ENCODE data around the gene GPC6. TPM values are rescaled to one million over a fixed set of nuclear protein-coding genes. Genes with fewer than 3 reads are reported as not detected.
"Not testable (repeated sequence)": the region's sequence is repeated elsewhere in the genome, so short reads cannot be mapped to it uniquely, and the experiment has no call there.

The GPC6 gene
- total RNA-seq, 2 donors from 2014 or later: 3.4 to 5.3 TPM

DNA sequence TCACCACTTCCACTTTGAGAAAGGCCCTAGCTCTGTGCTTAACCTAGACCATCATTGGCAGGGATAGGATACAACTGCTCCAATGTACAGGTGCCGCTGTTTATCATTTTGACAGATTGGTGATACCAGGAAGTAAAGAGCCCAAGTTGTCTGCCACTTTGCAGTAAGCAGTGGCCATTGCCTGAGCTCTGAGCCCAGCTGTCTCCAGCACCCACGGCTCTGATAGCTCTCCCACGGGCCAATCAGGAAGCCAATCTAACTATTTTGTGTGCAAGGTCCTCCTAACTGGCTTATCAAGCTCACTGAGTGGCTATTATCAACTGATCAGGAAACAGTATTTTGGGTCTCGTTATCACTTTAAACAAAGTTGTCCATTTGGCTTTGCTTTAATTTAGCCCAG, 1071.7 kb downstream of the GPC6 start:
- DNase-seq (ENCODE audit: low spot score): no peak
- TF ChIP-seq POLR2A (IDR thresholded peaks at IDR 0.05) (no peak), POLR2AphosphoS5 (IDR thresholded peaks at IDR 0.05) (no peak)
- TF ChIP-seq, protein P1, sequence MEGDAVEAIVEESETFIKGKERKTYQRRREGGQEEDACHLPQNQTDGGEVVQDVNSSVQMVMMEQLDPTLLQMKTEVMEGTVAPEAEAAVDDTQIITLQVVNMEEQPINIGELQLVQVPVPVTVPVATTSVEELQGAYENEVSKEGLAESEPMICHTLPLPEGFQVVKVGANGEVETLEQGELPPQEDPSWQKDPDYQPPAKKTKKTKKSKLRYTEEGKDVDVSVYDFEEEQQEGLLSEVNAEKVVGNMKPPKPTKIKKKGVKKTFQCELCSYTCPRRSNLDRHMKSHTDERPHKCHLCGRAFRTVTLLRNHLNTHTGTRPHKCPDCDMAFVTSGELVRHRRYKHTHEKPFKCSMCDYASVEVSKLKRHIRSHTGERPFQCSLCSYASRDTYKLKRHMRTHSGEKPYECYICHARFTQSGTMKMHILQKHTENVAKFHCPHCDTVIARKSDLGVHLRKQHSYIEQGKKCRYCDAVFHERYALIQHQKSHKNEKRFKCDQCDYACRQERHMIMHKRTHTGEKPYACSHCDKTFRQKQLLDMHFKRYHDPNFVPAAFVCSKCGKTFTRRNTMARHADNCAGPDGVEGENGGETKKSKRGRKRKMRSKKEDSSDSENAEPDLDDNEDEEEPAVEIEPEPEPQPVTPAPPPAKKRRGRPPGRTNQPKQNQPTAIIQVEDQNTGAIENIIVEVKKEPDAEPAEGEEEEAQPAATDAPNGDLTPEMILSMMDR (IDR thresholded peaks at IDR 0.05): no peak
- Histone ChIP-seq H3K36me3 (no peaks in the 10 kb centered on the region), H3K4me1 (replicated peaks) (no peaks in the 10 kb centered on the region), H3K27me3 (replicated peaks; ENCODE audit: insufficient read depth) (no peaks in the 10 kb centered on the region), H3K9me3 (no peaks in the 10 kb centered on the region), H3K27ac (no peak overlapping the region), H3K4me3 (no peak overlapping the region)
- WGBS: 82% methylated on average over 4 of the region's 4 CpGs
- intact Hi-C loops (cut with DNase I): no loop called here

DNA sequence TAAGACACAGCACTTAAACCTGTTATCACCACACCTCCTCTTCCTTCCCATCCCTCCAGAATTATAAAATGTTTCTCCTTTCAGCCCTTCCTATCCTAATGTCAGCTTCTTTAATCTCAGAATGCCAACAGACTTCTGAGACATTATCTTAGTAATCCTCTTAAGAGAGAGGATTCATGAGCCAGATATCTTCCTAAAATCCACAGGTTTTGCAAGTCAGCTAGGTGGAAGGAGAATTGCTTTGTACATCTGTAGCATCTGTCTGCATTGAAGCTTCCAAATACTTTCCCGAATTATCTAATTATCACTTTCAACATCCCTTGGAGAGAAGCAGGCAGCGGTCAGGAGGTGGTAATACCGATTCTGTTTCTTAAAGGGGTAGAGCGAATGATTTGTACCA, 1073.8 kb downstream of the GPC6 start:
- Histone ChIP-seq H3K36me3 (no peaks in the 10 kb centered on the region), H3K27ac (no peak overlapping the region), H3K4me1 (replicated peaks) (no peaks in the 10 kb centered on the region), H3K27me3 (replicated peaks; ENCODE audit: insufficient read depth) (no peaks in the 10 kb centered on the region), H3K9me3 (no peaks in the 10 kb centered on the region), H3K4me3 (no peak overlapping the region)
- DNase-seq (ENCODE audit: low spot score): no peak
- intact Hi-C loops (cut with DNase I): no loop called here
- TF ChIP-seq, protein P1 (IDR thresholded peaks at IDR 0.05): no peak
- no peak for TF ChIP-seq POLR2A (IDR thresholded peaks at IDR 0.05)
- TF ChIP-seq POLR2AphosphoS5 (IDR thresholded peaks at IDR 0.05): no peak
- 77% methylated on average over 4 of the region's 4 CpGs for WGBS

DNA sequence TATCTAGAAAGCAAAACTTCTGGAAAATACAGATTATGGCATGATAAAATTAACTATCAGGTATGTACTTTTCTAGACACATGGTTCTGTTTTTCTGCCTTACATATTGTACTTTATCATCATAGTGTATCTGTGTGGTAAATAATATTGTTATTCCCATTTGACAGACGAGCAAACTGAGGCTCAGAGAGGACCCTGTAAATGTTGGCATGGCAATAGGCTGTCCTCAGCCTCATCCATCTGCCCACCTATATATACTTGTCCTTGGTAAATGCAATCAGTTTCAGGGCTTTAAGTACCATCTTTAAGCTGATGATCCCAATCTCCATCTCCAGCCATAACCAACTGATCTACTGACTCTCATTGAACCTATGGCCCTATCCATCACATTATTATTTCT, 1074.9 kb downstream of the GPC6 start:
- 83% methylated on average over 1 of the region's 1 CpG for WGBS
- intact Hi-C loops (cut with DNase I): no loop called here
- Histone ChIP-seq H3K36me3 (no peaks in the 10 kb centered on the region), H3K9me3 (no peaks in the 10 kb centered on the region), H3K27ac (no peak overlapping the region), H3K27me3 (replicated peaks; ENCODE audit: insufficient read depth) (no peaks in the 10 kb centered on the region), H3K4me1 (replicated peaks) (no peaks in the 10 kb centered on the region), H3K4me3 (no peak overlapping the region)
- no peak for TF ChIP-seq POLR2A (IDR thresholded peaks at IDR 0.05)
- TF ChIP-seq, protein P1 (IDR thresholded peaks at IDR 0.05): no peak
- no peak for TF ChIP-seq POLR2AphosphoS5 (IDR thresholded peaks at IDR 0.05)
- DNase-seq (ENCODE audit: low spot score): no peak

DNA sequence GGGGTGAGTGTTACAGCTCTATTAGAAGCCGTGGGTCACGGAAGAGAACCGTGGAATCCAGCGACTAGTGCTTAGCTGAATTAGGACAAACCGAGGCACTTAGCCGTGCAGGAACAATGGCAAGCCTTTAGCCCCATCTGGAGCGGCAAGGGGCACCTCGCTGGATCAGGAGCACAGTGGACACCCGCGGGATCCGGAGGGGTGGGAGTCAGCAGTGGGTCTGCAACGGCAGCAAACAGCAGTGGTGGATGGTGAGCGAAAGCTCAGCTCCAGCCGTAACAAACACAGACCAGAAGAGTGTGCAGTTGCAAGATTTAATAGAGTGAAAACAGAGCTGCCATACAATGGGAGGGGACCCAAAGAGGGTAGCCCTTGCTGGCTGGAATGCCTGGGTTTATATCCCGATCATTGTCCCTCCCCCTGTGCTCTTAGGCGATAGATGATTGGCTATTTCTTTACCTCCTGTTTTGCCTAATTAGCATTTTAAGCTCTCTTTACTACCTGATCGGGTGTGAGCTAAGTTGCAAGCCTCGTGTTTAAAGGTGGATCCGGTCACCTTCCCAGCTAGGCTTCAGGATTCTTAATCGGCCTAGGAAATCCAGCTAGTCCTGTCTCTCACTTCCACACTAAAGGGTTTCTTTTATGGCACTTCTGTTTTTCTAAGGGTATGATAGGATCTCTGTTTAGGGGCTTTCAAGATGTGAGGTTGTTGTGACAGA, 1076.4 kb downstream of the GPC6 start:
- intact Hi-C loops (cut with DNase I); H3K4me1 ChIP-seq (replicated peaks); DNase-seq (ENCODE audit: low spot score); H3K9me3 ChIP-seq; H3K4me3 ChIP-seq; H3K27ac ChIP-seq; H3K27me3 ChIP-seq (replicated peaks; ENCODE audit: insufficient read depth); H3K36me3 ChIP-seq: not testable (repeated sequence)
- WGBS: 93% methylated on average over 20 of the region's 20 CpGs

DNA sequence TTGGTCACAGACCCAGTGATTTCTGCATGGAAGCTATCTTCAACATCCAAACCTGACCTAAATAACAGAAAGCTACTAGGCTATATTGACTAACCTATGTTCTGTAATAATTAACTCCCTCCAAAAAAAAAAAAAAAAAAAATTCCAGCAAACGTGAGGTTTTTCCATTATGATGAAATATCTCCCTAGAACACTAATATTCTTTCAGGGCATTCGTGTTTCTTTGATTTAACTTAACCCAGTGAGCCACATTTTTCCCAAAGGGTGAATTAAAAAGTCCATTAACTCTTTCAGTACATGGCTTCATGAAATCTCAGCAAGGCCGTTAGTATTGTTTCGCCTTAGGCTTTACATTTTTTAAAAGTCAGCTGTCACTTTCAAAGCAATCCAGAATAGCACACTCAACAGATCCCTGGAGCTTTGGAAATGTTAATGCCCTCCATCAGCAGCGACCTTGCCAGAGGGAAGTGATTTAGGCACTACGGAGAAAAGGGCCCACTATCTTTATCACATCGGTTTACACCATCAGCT, 1077.1 kb downstream of the GPC6 start:
- H3K27me3 ChIP-seq (replicated peaks; ENCODE audit: insufficient read depth): no peaks in the 10 kb centered on the region
- no peak overlapping the region for H3K4me3 ChIP-seq
- no peak for TF ChIP-seq POLR2AphosphoS5 (IDR thresholded peaks at IDR 0.05)
- TF ChIP-seq, protein P1 (IDR thresholded peaks at IDR 0.05): no peak
- TF ChIP-seq POLR2A (IDR thresholded peaks at IDR 0.05): no peak
- no peaks in the 10 kb centered on the region for H3K36me3 ChIP-seq
- no peaks in the 10 kb centered on the region for H3K9me3 ChIP-seq
- H3K4me1 ChIP-seq (replicated peaks): no peaks in the 10 kb centered on the region
- WGBS: 76% methylated on average over 7 of the region's 7 CpGs
- intact Hi-C loops (cut with DNase I): no loop called here
- no peak for DNase-seq (ENCODE audit: low spot score)
- no peak overlapping the region for H3K27ac ChIP-seq
